ENCODE data around the gene ZNF662. TPM values are rescaled to one million over a fixed set of nuclear protein-coding genes. Genes with fewer than 3 reads are reported as not detected.

Gene ZNF662
- total and polyA plus RNA-seq, 2 of the 13 experiments (the other 11 are each of a cell fraction or from before 2014, with no cell fraction given): not detected

DNA sequence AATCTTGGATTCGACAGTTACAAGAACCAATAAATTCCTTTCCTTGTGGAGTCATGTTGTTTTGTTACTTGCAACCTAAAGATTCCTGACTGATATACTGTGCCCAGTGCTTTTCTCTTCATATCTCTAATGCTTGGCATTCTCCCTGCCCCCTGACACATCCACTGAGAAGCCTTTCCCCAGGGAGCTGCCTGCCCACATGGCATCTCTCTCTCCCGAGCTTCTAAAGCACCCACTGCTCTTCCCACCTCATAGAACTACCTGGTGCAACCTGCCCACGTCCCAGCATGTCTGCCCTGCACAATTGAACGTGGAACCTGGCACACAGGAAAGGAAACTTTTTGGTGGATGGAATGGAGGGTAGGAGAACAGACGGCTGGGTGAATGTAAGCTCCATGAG, 37.1 kb upstream of the ZNF662 start (continued):
- TF ChIP-seq DMAP1 (CRISPR knock-in tag; IDR thresholded peaks at IDR 0.05) (no peak), IKZF4 (CRISPR knock-in tag; IDR thresholded peaks at IDR 0.05; ENCODE audit: borderline replicate concordance, low read depth, not compliant biosample characterization) (no peak), NCOA5 (CRISPR knock-in tag; IDR thresholded peaks at IDR 0.05) (no peak), MEIS1 (CRISPR knock-in tag; IDR thresholded peaks at IDR 0.05; ENCODE audit: borderline replicate concordance) (no peak), POGZ (CRISPR knock-in tag; IDR thresholded peaks at IDR 0.05) (no peak), ZSCAN29 (CRISPR knock-in tag; conservative IDR thresholded peaks at IDR 0.05) (no peak), RFXANK (CRISPR knock-in tag; IDR thresholded peaks at IDR 0.05) (no peak), CREM (IDR thresholded peaks at IDR 0.05) (no peak), CREM (CRISPR knock-in tag; IDR thresholded peaks at IDR 0.05) (no peak), SETDB1 (CRISPR knock-in tag; IDR thresholded peaks at IDR 0.05; ENCODE audit: borderline replicate concordance) (no peak), ZNF766 (CRISPR knock-in tag; IDR thresholded peaks at IDR 0.05; ENCODE audit: borderline replicate concordance) (no peak)
- TF ChIP-seq, protein P1, sequence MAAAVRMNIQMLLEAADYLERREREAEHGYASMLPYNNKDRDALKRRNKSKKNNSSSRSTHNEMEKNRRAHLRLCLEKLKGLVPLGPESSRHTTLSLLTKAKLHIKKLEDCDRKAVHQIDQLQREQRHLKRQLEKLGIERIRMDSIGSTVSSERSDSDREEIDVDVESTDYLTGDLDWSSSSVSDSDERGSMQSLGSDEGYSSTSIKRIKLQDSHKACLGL (CRISPR knock-in tag; IDR thresholded peaks at IDR 0.05): no peak

DNA sequence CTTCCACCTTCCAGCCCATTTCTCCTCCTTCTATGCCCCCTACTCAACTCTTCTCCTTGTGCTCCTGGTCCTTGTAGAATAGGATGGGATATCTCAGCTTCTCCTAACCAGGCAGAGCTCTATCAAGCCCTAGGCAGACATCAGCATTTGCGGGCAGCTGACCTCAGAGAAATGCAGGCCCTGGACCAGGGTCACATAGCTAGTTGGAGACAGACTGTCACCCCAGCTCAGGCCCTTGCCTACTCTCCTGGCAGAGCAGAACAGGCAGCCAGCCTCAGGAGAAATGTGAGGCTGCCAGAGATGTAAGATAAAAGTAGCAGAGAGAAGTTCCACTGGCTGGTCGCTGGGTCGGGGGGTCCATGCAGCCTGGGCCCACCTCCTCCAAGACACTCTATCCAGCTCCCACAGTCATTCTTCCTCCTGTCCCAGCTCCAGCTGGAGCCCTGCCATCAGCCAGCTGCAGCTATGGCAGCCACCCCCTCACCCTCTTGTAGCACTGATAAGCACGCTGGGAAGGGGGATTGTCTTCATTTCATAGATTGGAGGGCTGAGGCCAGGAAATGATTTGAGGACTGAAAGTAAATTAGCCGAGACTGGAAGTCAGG, 34.2 kb upstream of the ZNF662 start:
- DNase-seq (ENCODE audit: low spot score): no peak
- no peak overlapping the region for H3K27ac ChIP-seq (ENCODE audit: extremely low read length, insufficient read depth, low read length)
- TF ChIP-seq MAFF (IDR thresholded peaks at IDR 0.05; ENCODE audit: low read depth, low read length) (no peak), ZNF317 (CRISPR knock-in tag; IDR thresholded peaks at IDR 0.05) (no peak), HNRNPK (IDR thresholded peaks at IDR 0.05; ENCODE audit: low read depth, low read length, poor library complexity, severe bottlenecking) (no peak), NFRKB (IDR thresholded peaks at IDR 0.05) (no peak), ZNF121 (CRISPR knock-in tag; IDR thresholded peaks at IDR 0.05) (no peak), MAFK (conservative IDR thresholded peaks at IDR 0.05 in 1 of 2, IDR thresholded peaks at IDR 0.05 in 1 of 2; ENCODE audit: low read length in 2 of 2) (no peak)
- TF ChIP-seq, protein P2, sequence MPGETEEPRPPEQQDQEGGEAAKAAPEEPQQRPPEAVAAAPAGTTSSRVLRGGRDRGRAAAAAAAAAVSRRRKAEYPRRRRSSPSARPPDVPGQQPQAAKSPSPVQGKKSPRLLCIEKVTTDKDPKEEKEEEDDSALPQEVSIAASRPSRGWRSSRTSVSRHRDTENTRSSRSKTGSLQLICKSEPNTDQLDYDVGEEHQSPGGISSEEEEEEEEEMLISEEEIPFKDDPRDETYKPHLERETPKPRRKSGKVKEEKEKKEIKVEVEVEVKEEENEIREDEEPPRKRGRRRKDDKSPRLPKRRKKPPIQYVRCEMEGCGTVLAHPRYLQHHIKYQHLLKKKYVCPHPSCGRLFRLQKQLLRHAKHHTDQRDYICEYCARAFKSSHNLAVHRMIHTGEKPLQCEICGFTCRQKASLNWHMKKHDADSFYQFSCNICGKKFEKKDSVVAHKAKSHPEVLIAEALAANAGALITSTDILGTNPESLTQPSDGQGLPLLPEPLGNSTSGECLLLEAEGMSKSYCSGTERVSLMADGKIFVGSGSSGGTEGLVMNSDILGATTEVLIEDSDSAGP (CRISPR knock-in tag; IDR thresholded peaks at IDR 0.05; ENCODE audit: borderline replicate concordance): no peak
- ATAC-seq: no peak
- BruUV-seq (replicated peaks): no TSS peak
- H3K36me3 ChIP-seq (replicated peaks in 1 of 2; ENCODE audit: control insufficient read depth in 1 of 2, insufficient read depth in 2 of 2, low read length in 2 of 2): no peaks in the 10 kb centered on the region
- H3K4me3 ChIP-seq (replicated peaks in 1 of 3; ENCODE audit: insufficient read depth in 1 of 3, low read depth in 2 of 3, low read length in 3 of 3): no peak overlapping the region
- no peak overlapping the region for H3K9ac ChIP-seq (ENCODE audit: insufficient read depth, low read depth, low read length)
- CTCF ChIA-PET (ENCODE audit: low intra/inter-chr PET ratio, low total read pairs): no interaction called here
- intact Hi-C loops (cut with micrococcal nuclease; ENCODE audit: unreplicated experiment): no loop called here
- no peaks in the 10 kb centered on the region for H3K79me2 ChIP-seq (ENCODE audit: insufficient read depth, low read length)
- in situ Hi-C loops (cut with HindIII; ENCODE audit: extremely low pct_ligation_motif_present, low pct_unique_long_range_greater_than_20kb): no loop called here
- H2AFZ ChIP-seq (ENCODE audit: low read length): no peak overlapping the region
- H3K9me3 ChIP-seq (ENCODE audit: low read length): no peaks in the 10 kb centered on the region
- 93% methylated on average over 4 of the region's 5 CpGs for WGBS (ENCODE audit: low lambda C conversion rate)
- FAIRE-seq: no peak
- no peaks in the 10 kb centered on the region for H3K27me3 ChIP-seq (ENCODE audit: control insufficient read depth in 1 of 2, insufficient read depth in 2 of 2, low read length in 2 of 2)
- H3K4me2 ChIP-seq (ENCODE audit: low read depth, low read length): no peak overlapping the region
- no peaks in the 10 kb centered on the region for H4K20me1 ChIP-seq (ENCODE audit: insufficient read depth, low read length)
- peaks cover 61% of the 10 kb centered on the region for H3K4me1 ChIP-seq (ENCODE audit: insufficient read depth, low read length)
- POLR2A ChIA-PET: interaction anchor here (1.0 kb wide), 1 partner anchor 67 kb away, joined by 3 read pairs; the partner anchor contains the start of gene HIGD1A
